Effector CD8-positive, alpha-beta T cell (primary cell): ENCODE results near the gene EXOC6B.
"Not testable (repeated sequence)": the region's sequence is repeated elsewhere in the genome, so short reads cannot be mapped to it uniquely, and the experiment has no call there.

Source experiments
- DNase-seq: peaks from one replicate; lab custom pipeline; 2025; lab: John Stamatoyannopoulos, UW

Gene EXOC6B

GRCh38 chr2:72681016-72681995, 144.5 kb downstream of the EXOC6B start:
- DNase-seq = no peak

DNA sequence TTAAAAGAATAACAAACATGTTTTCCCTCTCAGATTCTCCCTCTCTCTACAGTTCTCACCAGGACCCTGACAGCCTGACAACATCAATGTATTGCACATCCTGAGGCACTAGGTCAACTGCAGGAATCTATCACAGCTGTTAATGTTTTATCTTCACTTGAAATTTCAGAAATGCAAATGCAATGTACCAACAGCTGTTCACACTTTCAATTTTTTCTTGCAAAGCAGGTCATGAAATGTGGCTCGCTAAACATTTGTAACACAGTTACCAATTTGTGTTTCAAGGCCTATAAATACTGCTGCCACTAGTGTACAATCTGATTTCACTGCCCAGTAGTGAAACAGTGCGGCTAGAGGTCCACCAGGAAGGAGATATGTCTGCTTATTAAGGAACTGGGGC, 147.8 kb downstream of the EXOC6B start:
- no peak for DNase-seq

GRCh38 chr2:72676341-72677025, 149.3 kb downstream of the EXOC6B start:
- no peak for DNase-seq

DNA sequence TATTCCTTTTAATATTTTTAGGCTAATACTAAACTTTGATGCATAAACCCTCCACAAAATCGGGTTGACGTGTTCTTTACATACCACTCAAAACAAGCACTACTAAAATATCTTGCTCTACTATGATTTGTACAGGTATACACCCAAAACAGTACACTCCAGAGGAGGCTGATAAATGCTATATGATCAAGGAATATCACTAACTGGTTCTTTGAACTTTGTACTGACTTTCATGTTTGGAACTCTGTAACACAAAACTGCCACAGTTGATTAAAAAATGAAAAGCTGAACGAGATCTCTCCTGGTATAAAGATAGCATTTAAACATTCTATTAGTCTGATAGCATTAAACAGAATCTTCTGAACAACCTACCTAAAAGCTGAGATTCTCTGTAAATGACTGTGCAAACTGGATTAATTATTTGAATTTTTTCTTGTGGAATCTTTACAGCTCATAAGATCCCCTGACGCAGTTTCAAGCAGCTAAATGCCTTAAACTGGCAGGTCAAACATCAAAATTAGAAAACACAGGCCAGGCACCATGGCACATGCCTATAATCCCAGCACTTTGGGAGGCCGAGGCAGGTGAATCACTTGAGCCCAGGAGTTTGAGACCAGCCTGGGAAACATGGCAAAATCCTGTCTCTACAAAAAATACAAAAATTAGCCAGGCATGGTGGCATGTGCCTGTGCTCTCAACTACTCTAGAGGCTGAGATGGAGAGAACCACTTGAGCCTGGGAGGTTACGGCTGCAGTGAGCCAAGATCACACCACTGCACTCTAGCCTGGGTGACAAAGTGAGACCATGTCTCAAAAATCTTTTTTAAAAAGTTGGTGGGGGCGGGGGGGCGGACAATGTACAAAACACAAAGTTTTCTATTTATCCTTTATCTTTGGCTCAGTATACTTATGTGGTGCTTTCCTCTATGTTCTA, 150.6 kb downstream of the EXOC6B start:
- no peak for DNase-seq

- no peak for DNase-seq
Observed at GRCh38 chr2:72673279-72673678, 152.6 kb downstream of the EXOC6B start.

- DNase-seq = no peak
Observed at GRCh38 chr2:72669121-72669520, 156.7 kb downstream of the EXOC6B start.

- DNase-seq = no peak
Observed at GRCh38 chr2:72668647-72669046, 157.2 kb downstream of the EXOC6B start.

GRCh38 chr2:72665448-72665847, 160.4 kb downstream of the EXOC6B start:
- no peak for DNase-seq

DNA sequence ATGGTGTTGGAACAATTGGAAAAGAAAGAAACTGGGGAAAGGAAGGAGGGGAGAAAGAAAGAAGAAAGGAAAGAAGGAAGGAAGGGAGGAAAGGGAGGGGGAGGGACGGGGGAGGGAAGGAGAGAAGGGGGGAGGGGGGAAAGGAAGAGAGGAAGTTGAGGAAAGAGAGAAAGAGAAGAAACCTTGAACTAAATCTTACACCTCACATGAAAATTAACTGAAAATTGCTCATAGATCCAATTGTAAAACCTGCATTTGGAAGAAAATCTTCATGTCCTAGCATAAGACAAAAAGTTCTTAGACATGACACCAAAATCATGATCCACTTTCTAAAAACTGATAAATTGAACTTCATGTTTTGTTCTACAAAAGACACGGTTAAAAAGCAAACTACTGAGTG, 163.8 kb downstream of the EXOC6B start:
- no peak for DNase-seq

GRCh38 chr2:72649810-72650209, 176.0 kb downstream of the EXOC6B start:
- no peak for DNase-seq

- not testable (repeated sequence) for DNase-seq
Observed at GRCh38 chr2:72641221-72641620, 184.6 kb downstream of the EXOC6B start.

DNA sequence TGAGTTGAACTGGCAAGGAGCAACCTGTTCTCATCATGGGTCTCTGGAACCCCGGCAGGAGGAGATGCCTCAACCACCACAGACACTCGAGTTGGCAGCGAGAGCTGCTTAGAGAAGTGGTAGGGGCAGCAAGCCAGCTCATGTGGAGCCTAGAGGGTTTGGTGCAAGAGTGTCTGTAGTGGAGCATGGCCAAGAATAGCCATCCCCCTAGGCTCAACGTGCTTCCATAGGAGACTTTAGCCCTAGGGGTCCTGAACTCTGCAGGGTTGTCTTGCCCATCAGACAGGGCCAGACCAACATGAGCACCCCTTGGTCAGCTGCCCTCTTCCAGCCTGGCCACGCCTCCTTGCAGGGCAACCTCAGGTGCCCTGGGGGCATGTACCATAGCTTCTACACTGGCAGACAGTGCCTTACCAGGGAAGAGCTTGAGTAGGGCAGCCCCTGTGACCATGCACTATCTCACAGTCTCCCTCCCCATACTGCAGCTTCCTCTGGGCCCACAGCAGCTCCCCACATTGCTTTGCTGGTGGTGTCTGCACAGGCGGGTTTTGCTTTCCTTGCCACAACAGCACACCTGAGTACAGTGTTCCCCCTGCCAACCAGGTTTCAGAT, 187.1 kb downstream of the EXOC6B start:
- DNase-seq = no peak

GRCh38 chr2:72636210-72636609, 189.6 kb downstream of the EXOC6B start:
- no peak for DNase-seq

GRCh38 chr2:72630767-72631166, 195.1 kb downstream of the EXOC6B start:
- no peak for DNase-seq

- DNase-seq = no peak
Observed at GRCh38 chr2:72629062-72629461, 196.8 kb downstream of the EXOC6B start.

DNA sequence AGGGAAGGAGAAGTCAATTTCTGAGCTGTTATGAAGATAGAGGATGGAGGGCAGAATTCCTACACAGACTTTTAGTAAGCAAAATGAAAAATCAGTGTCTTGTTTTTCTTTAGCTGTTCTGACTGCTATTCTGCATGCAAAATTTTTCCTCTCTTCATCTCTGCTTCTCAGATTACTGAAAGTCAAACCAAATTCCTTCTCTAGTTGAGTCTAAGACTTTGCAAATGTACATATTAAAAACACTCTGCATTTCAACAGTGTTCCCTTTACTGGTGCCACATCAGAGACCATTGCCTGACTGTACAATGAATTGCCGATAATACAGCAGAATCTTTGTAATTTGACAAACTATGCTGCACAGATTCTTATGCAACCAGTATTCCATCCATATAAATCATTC, 198.8 kb downstream of the EXOC6B start:
- no peak for DNase-seq

GRCh38 chr2:72625366-72625765, 200.5 kb downstream of the EXOC6B start:
- DNase-seq = no peak

GRCh38 chr2:72623481-72623880, 202.4 kb downstream of the EXOC6B start:
- no peak for DNase-seq

DNA sequence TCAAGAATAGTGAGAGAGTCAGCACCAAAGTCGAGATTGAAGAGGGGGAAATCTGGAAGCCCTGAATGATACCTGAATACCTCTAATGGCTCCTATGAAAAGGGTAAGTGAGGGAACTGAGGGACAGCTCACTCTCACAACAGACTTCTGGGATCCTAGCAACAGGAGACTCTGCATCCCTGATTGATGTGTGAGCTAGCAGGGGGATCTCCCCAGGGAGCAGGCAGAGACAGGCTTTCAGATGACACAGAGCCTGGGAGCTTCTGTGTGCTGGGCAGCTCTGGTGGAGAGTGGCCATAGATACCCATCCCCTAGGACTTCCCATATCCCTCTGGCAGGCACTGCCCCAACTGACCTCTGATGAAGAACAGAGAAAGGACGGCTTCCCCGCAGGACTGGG, 206.2 kb downstream of the EXOC6B start:
- DNase-seq = no peak

DNA sequence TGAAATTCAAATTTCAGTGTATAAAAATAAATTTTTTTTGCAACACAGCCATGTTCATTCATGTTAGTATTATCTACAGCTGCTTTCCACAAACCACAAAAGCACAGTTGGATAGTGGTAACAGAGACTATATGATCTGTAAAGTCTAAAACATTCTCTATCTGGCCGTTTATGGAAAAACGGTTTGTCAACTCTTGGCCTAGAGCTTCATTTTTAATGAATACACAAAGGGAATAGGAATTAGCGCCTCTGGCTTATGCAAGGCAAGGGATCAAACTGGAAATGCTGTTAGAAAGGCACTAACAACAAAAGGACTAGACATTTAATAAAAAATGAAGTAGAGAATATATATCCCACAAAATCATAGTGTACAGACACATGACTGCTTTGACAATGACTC, 211.9 kb downstream of the EXOC6B start:
- no peak for DNase-seq

DNA sequence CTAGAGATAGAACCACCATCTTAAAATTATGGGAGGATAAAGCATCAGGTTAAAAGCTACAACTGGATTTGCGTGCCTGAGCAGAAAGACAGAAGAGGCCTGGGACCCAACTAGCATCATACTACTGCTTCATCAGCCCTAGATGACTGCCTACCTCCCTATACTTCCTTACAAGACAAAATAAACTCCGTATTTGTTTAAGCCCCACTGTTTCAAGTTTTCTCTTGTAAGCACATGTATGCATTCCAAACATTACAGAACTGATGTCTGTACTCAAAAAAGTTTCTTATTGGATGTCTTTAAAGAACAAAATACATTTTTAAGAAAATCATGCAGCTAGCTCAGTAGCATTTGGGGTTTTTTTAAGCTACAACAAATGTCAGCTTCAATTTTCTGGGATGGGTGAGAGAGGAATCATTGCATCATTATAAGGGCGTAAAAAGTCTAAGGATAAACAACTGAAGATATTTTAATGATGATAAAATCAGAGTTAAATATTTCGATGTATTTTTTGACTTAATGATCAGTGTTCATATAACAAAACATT, 213.1 kb downstream of the EXOC6B start:
- DNase-seq = no peak
